NCI-H1930 (cell line): ENCODE results near the gene HSPBP1.

ENCODE experiments used
- DNase-seq, 2 experiments: peaks; one replicate each; lab custom pipeline; 2025; lab: John Stamatoyannopoulos, UW

HSPBP1 gene

DNA sequence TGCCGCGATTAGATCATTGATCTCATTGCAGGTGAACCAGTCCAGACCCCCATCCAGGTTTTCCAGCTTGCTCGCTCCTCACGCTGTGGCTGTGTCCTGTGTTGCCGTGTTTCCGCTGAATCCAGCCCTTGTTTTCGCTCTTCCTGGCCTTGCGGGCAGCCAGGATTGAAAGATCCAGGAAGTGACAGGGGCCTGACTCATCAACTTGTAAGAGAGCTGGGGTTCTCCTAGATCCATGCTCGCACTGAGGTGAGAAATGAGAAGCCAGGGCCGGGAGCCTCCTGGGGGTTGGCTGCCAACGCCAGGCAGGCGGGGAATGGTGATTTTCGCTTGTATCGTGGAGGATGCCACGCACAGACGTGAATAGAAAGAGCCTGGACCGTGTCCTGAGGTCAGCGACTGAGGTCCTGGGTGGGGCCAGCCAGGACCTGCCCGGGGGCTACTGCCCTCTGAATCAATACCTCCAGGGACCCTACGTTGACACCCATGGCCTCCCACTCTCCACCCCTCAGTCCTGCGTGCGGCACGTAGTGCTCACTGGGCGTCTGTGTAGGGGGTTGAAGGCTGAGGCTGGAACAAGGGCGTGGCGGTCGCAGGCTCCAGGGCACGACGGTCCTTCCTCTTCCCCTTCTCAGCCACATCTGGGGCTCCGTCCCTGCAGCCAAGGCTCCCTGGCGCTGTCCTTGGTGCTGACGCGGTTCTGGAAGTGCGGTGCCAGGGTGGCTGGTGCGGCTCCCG lies 63.3 kb downstream of the HSPBP1 start:
- DNase-seq: peak; percentile 94 to 96

DNA sequence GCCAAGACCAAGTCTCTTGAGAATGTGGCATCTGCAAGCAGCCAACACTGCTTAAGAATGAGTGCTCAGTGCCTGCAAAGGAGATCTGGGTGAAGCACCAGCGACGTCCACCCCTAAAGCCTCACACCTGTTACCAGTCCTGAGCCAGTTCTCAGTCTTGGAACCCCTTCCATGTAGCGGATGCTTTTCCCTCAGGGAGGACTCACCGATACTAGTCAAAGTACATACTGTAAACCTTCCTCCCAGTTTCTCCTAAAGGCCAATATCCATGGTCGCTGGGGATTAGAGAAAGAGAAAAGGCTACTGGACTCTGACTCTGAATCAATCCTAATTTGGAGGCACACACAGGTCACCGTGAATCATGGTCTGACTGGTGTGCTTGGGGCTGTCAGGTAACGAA lies 66.4 kb downstream of the HSPBP1 start:
- no peak for DNase-seq

DNA sequence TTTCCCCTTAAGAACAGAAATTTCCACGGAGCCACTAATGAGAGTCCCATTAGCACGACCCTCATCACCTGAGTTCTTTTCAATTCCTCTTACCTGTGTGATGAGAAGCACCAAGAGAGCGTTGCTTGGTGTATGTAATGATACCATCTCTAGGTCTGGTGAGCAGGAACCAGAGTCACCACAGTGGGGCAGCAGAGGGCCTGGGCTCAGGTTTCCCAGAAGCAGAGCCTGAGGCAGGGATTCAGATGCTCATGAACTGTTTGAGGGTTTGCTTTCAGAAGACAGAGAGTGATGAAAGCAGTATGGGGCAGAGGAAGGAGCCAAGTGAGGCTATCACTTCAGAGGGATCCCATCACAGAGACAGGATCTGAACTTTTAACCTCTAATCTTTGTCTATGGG lies 67.5 kb downstream of the HSPBP1 start:
- no peak for DNase-seq
